ENCODE measurements around the gene TNNI3K. TPM values are rescaled to one million over a fixed set of nuclear protein-coding genes. Genes with fewer than 3 reads are reported as not detected.
A peak's percentile ranks its signal among the peaks of the same experiment; 100 is the strongest.

Gene TNNI3K
- total RNA-seq, 1 experiment from 2014 or later = not detected

- H3K4me1 ChIP-seq (ENCODE audit: insufficient read depth, low read length) = no peaks in the 10 kb centered on the region
- no peak overlapping the region for H3T11ph ChIP-seq (ENCODE audit: low read length)
- no peaks in the 10 kb centered on the region; a peak in 1 of 7 replicates for H3K36me3 Mint-ChIP-seq (ENCODE audit: insufficient read depth in 1 of 3, low read depth in 3 of 3)
- H4K8ac ChIP-seq (replicated peaks; ENCODE audit: insufficient read length, low read depth, low read length) = no peak overlapping the region
- no peak overlapping the region for H2BK15ac ChIP-seq (ENCODE audit: low read depth, low read length)
- no peaks in the 10 kb centered on the region for H3K27me3 ChIP-seq (ENCODE audit: insufficient read depth, low read length)
- no peak overlapping the region for H2AFZ ChIP-seq (ENCODE audit: low read length)
- H4K91ac ChIP-seq (ENCODE audit: insufficient read length, low read depth, low read length) = no peak overlapping the region
- no peaks in the 10 kb centered on the region for H3K4me1 Mint-ChIP-seq
- no peak overlapping the region for H3K4me3 Mint-ChIP-seq
- no peaks in the 10 kb centered on the region for H3K27me3 Mint-ChIP-seq (ENCODE audit: low read depth)
- H2BK120ac ChIP-seq (ENCODE audit: low read depth, low read length, poor library complexity, severe bottlenecking) = peak overlapping the region; percentile 36
- H3K18ac ChIP-seq (ENCODE audit: insufficient read length, low read depth, low read length) = no peak overlapping the region
- no peak for TF ChIP-seq CTCF (conservative IDR thresholded peaks at IDR 0.05)
- H3K23ac ChIP-seq (ENCODE audit: insufficient read length, low read depth, low read length) = no peak overlapping the region
- H3K27ac Mint-ChIP-seq = no peak overlapping the region
- H3K9me3 Mint-ChIP-seq = no peaks in the 10 kb centered on the region; a peak in 1 of 5 replicates
- H3K23me2 ChIP-seq (ENCODE audit: insufficient read length, low read depth, low read length, poor library complexity, severe bottlenecking) = no peaks in the 10 kb centered on the region
- no peak overlapping the region for H4K5ac ChIP-seq (ENCODE audit: insufficient read length, low read depth, low read length)
- H2AK5ac ChIP-seq (ENCODE audit: insufficient read length, low read length) = no peak overlapping the region
- H3K9me3 ChIP-seq (ENCODE audit: control insufficient read depth, low read depth, low read length) = no peaks in the 10 kb centered on the region
- no peak overlapping the region for H3K9ac ChIP-seq (ENCODE audit: extremely low read depth, insufficient read length, low read length)
- H4K20me1 ChIP-seq (ENCODE audit: control insufficient read depth, insufficient read depth, insufficient read length) = no peaks in the 10 kb centered on the region
- H3K27ac ChIP-seq (ENCODE audit: insufficient read length, low read depth, low read length) = no peak overlapping the region
- H2BK20ac ChIP-seq (ENCODE audit: low read depth, low read length, poor library complexity, severe bottlenecking) = no peak overlapping the region
- no peak for DNase-seq
- H3K14ac ChIP-seq (ENCODE audit: insufficient read depth, low read length) = no peak overlapping the region
- H3K79me1 ChIP-seq (ENCODE audit: insufficient read depth, low read depth, low read length, poor library complexity, severe bottlenecking) = no peaks in the 10 kb centered on the region
- no peak overlapping the region for H3K4me2 ChIP-seq (ENCODE audit: insufficient read depth, insufficient read length, low read length)
- H3K56ac ChIP-seq (ENCODE audit: insufficient read length, low read depth, low read length) = no peak overlapping the region
- no peak overlapping the region for H3K4ac ChIP-seq (ENCODE audit: low read depth, low read length)
- H3K79me2 ChIP-seq (ENCODE audit: insufficient read depth, low read length) = no peaks in the 10 kb centered on the region
- H2BK5ac ChIP-seq (ENCODE audit: insufficient read length, low read length) = no peak overlapping the region
- H2BK12ac ChIP-seq (ENCODE audit: insufficient read length, low read depth, low read length) = no peak overlapping the region
Measured at GRCh38 chr1:74455390-74455789, 220.2 kb downstream of the TNNI3K start.
